Activated CD8-positive, alpha-beta memory T cell treated with anti-CD3 and anti-CD28 coated beads for 4 hours (primary cell): Measurements from ENCODE around the gene GRIK1.

Experiments
- DNase-seq, 2 donors: peaks; one replicate each; pipeline ENCODE4 v3.0.0-alpha.2; 2020; ENCODE audit warnings: low read depth in 2 of 2

GRIK1 gene

DNA sequence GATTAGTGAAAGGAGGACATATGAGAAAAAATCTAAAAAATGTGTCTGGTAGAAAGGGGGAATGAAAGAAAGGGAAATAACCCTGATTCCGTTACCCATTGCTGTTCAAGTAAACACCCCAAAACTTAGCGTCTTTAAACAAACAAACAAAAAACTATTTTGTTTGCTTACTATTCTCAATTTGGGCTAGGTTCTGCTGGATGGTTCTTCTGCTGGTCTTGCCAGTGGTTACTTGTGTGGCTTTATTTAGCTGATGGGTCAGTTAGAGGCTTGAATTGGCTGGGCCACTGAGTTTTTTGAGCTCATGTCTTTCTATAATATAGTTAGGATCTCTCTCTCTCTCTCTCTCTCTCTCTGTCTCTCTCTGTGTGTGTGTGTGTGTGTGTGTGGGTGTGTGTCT is 112.1 kb downstream of the GRIK1 start:
- DNase-seq, result no peak

DNA sequence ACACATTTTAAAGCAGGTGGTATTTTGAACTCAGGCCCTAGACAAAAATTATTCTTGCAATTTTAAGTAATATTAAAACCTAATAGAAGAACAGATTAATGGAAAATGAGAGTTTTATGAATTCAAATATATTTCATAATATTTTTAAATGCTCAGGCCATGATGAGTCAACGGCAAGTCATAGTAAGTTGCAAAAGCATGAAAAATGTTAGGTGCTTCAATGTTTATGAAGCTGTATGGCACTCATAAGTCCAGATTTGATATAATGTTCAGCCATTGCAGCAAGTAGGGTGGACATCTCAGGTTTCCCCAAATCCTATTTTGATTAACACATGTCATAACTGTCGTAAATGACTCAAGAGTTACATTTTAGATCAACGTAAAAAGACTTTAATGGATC is 112.6 kb downstream of the GRIK1 start:
- no peak for DNase-seq

DNA sequence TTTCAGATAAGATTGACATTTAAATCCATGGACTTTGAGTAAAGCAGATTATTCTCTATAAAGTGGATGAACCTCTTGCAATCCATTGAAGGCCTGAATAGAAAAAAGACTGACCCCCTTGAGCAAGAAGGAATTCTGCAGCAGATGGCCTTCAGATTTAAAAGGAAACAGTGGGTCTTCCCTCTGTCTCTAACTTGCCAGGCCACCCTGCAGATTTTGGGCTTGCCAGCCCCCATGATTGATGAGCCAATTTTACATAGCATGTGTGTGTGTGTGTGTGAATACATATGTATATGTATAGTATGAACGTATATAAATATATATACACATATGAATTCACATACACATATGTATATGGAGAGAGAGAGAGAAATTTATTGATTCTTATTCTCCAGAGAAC is 113.4 kb downstream of the GRIK1 start:
- DNase-seq, result no peak

DNA sequence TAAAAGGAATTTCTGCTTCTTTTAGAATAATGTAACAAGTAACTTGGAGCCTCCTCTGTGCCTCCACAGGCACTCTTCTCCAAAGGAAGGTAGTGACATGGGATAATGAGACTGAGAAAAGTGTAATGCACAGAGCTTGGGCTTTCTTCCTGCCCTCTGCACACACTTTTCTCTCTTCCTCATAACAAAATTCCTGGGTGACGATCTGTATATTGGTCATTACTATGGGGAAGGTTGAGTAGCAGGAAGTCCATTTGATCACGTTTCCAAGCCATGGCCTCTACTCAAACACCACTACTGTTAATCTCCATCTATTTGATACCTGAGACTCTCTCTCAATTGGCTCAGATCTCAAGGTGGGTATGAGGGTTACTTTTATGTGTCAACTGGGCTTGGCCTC is 113.9 kb downstream of the GRIK1 start:
- DNase-seq, result no peak

DNA sequence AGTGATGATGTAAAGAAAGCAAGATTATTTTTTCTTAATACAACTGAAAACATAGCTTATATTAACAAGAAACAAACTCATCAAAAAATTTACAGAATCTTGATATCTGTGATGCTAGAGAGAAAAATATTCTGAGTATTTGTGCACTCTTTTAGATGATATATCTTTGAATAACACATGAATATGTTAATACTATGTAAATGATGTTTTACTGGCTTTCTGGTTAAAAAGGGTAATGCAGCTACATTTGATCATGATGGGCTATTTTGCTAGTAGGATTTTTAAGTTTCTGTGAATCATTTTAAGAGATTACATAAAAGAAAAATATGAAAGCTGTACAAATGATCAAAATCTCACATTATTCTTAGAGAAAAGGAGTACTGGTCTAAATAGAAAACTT is 114.5 kb downstream of the GRIK1 start:
- DNase-seq, result no peak

DNA sequence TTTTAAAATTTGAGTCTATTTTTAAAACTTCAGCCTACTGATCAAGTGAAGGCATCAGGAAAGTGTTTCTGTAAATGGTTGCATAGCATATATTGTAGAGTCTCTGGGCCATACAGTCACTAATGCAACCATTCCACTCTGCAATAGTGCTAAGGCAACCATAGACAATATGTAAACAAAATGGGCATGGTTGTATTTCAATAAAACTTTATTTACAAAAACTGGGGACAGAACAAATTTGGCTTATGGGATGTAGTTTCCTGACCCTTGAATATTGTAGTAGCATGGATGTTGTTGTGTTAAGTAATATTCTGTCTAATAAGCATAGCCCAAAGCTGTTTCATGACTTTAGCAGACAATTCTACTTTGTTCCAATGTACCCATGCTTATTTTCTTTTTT is 117.7 kb downstream of the GRIK1 start:
- DNase-seq, result no peak

DNA sequence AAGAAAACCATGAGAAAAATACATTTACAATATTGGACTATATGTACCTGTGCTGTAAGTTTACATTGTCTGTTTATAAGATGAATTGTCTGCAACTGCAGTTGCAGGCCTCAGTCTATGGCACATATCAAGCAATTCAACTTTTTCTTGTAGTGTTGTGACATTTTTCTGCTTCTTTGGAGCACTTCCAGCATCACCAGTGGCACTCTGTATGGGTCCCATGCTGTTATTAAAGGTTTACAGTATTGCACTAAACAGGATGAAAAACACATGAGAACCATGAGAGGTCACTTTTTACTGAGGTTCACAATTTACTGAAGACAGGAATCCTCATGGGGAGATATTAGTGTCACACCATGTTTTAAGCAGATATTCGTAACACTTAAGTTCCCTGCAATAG is 118.6 kb downstream of the GRIK1 start:
- no peak for DNase-seq

DNA sequence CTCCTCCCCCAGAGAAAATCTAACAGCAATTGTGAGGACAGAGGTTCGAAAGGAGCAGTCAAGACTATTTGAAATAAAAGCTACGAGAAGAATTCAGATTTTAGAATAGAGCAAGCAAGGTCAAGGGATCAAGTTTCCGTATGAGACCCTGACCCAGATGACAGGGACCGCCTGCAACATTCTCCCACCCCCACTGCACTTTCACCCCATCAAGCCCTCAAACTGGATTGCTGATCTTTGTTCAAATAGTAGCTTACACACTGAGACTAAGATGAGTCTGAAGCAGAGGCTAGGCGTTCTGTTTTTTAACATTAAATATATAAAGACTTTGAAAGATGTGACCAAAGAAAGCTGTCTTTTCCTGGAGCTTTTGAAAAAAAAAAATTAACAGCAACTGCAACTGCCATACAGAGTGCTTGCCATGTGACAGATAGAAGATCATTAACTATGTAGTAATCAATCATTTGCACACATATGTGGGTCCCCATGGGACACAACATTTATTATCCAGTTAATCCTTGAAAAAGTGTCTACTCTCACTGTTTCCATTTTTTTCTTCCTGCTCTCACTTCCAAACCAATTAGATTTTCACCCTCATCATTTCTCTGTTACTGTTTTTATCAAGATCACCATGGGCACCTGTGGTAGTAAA is 120.0 kb downstream of the GRIK1 start:
- DNase-seq, result no peak

DNA sequence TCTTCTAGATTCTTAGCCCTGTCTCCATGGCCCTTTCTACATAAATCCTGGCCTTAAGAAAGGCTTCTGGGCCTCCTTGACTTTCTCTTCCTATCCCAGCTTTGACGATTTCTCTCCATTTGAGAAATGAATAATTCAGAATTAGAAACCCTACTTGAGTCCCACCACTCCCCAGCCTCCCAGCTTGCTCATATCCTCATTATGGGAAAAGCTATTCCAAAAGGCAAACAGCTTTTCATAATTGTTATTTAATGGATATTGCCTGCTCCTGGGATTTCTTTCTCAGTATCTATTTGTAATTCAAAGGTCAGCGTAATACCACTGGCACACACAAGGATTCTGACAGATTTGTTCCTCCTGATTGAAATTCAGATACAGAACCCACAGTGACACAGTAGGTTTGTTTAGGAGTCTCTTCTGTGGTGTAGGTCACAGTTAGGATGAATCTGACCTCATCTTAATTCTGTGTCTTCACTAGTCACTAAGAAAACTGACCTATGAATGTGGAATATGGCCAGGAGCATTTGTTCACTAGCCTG is 121.3 kb downstream of the GRIK1 start:
- no peak for DNase-seq

DNA sequence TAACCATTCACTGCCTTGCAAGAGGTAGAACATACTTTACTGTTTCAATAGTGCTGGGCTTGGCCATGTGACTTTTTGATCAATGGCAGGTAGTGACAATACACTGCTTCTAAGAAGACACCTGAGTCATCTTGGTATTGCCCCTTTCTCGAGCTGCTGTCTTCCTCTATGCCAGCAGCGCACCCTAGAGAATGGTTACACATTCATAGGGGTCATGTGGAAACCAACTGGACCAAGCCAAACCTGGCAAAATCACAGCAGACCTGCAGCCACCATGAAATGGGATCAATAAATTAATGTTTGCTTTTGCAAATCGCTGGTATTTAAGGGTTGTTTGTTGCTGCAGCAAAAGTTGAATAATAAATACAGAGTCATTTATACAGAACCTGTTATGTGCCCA is 122.3 kb downstream of the GRIK1 start:
- DNase-seq, result no peak

DNA sequence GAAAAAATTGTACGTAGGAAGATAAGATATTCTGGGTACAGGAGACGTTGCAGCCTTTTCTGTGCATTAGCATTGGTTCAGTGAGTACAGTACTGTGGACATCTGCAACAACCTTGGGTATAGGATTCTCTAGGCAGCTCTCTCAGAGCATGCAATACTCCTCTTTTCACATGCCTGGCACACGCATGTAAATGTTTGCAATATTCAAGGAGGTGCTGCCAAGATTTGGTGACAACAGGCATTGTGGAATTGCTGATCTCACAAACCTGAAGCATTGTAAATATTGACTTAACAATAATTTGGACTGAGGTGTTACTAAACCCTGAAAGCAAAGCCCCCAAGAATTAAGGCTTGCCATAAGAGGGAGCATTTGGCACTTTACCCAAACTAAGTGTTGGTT is 126.8 kb downstream of the GRIK1 start:
- no peak for DNase-seq

DNA sequence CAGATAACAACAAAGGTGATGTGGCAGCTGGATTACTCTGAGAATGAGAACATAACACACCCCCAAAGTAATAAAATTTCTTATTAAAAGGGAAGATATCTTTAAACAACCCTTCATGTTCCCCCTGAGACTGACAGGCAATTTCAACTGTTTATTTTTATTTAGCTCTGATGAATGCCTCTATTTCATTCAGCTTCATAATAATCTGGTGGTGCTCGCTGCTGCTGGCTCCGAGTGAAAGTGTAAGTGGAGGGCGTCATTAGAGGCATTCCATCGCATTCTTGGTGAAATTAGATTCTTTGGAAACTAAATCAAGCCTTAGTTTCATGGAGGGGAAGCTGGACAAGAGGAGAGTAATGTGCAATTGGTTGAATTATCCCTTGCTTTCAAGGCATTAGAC is 128.9 kb downstream of the GRIK1 start:
- DNase-seq, result no peak

DNA sequence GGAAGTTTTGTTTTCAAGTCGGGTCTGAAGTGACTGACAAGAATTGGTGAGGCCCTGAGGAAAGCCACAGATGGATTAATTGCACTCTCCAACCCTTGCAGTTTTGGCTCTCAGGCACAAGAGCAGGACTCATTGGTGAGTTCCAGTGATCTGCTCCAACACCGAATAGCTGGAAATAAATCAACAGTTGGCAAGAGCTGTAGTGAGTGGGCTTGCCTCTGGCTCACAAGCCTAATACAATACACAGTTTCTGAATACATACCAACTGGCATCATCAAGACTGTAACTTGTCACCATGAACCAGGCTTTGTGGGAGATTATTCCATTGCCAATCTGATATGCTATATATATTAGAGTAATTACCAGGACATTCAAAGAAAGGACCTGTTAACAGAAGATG is 131.6 kb downstream of the GRIK1 start:
- DNase-seq, result no peak

DNA sequence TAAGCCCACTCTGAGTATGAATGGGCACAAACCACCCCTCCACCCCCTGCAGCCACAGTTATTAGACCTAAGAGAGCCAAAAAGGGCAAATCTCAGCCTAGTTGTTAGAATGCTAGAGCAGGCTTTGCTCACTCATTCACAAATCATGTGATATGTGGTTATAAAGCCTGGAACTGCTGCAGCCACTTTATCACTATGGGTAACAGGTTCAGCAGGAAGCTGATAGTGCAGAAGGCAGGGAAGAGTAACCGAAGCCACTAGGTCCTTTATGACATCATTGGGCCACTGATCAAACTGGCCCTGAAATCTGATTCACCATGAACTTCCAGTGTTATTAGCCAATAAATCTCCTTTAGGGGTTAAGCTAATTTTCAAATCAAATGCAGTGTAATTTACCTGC is 134.7 kb downstream of the GRIK1 start:
- DNase-seq, result no peak

DNA sequence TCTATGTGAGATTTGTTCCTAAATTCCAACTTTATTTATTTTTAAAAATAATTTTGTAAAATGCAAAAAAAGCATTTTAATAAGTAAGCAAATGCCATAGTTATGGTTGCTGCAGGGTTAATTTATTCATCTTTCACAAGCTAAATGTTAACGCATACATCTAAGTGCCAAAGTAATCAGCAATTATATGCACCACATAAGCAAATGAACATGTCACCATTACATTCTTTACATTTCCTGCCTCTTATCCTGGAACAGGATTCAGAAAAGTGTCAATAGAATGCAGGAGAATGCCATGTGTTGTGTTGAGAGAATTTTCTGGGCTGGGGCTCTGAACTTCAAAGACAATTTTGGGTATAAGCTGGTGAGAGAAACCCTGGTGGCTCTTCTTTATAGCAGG is 136.6 kb downstream of the GRIK1 start:
- no peak for DNase-seq

DNA sequence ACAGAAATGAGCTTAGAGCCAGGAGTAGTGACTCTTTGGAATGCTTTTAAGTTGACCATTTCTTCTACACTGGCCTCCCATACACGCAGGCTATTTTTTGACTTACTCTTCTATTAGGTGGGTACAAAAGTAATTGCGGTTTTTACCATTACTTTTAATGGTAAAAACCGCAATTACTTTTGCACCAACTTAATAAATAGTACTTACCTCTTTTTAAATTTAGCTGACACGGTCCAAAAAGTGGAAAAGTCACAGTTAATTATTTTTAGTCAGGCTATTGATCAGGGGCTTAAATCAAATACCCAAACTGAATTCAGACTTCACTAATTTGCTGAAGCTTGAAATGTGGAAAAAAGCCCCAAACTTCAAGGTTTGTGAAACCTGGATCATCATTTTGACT is 138.7 kb downstream of the GRIK1 start:
- DNase-seq, result no peak

DNA sequence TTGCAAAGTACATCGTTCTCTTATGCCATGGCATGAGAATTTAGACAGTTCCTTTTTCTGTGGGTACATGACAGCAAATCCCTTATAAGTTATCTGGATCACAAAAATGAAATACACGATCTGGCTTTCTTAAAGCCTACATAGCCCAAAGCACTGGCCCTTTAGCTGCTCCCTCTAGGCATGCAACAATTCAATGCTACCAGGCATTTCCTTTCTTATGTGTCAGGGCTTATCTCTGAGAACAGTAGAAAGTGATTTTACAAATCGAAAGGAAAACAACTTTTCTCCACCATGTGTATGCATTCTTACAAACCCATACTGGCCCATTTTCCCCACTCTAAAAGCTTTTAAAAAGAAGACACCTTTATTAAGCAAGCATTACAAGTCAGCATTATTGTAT is 139.7 kb downstream of the GRIK1 start:
- DNase-seq, result no peak

DNA sequence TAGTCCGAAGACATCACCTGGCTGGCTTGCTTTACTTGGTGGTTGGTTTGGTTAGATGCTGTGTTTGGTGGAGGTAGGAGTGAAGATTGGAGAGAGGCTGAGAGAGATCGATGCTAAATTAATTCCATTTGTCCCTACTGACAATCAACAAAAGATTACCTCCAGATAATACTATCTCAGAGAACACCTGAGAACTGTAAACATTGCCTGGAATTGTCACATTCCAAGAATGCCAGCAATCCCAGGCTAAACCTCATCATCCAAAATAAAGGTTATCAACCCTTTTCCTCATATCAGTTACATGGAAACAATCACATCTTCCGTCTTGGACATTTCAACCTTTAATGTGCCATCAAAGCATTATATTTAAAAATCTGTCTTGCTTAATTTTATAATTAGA is 141.0 kb downstream of the GRIK1 start:
- DNase-seq, result no peak

DNA sequence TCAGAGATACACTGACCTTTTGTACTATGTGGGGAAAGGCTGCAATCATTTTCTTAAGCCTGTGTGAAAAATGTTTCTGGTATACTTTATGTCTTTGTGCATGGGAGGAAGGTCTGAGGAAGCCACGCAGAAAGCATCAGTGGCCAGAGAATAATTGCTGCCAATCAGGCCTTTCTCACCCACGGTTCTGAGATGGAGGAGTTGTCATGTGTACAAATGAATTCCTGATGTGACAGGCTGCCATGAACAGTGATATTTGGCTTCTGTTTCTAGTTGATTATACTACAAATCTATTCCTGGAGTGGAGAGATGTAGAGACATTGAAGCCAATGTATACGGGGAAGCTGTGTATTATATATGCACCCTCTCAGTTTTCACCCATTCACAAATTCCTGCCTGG is 142.6 kb downstream of the GRIK1 start:
- no peak for DNase-seq

DNA sequence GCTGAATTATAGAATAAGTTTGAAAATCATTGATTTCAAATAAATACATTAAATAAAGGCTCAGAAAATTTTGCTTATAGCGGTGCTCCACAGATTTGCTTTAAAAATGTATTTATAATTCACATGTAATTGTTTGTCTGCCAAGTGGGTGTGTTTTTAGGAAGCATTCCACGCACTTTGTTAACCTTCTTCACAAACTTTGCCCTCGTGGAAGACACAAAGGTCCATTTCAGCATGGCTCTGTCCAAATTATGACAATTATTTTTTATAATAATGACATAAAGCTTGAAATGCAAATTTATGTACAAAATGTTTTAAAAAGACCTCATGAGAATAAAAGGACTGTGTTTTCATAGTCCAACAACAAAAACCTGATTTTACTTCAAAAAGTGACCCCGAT is 146.1 kb downstream of the GRIK1 start:
- no peak for DNase-seq

DNA sequence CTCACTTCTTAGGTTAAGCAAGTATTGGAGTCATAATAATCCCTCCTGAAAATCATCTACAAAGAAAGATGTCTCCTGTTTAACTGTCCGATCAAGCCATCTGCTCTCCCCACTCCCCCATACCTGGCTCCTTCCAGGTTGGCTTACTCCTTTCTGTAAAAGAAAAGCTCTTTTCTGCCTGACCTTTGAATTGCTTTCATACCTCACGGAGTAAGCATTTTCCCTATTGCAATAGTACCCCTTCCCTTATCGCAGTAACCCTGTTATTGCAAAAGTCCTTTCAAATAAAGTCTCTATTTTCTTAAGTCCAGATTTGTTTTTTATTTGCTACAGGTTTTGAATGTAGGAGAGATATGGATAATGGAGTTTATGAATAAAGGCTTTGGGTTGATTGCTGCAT is 150.4 kb downstream of the GRIK1 start:
- no peak for DNase-seq

DNA sequence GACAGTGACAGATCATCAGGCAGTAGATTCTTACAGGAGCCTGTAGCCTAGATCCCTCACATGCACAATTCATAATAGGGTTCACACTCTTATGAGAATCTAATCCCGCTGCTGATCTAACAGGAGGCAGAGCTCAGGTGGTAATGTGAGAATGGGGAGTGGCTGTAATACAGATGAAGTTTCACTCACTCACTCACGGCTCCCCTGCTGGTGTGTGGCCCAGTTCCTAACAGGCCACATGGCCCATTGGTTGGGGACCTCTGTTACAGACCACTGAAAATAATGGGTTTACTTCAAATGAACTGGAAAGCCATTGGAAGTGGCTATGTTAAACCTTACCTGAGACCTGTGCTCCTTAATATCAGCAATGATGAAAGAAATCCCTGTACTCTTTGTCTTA is 151.0 kb downstream of the GRIK1 start:
- no peak for DNase-seq

DNA sequence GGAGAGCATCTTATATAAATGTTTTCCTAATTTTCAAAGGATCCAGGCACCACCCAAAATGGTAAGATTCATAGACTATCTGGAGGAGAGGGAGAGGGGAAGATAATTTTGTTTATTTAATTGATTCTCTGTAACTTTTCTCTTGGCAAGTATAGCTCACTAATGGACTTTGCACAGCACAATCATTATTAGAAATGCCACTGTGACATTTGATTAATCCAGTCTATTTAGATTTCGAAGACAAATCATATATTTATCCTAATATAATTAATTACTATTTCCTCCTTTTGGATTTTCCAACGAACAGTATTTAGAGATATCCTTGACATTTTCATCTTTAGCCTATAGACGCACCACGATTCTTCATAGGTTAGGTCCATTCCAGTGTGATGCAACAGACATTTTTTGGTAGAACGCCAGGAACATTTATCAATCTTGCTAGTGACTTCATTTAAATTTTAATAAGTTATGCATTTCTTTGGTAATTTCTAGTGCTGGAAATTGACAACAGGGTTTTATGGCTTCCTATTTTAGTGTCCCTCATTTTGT is 152.4 kb downstream of the GRIK1 start:
- DNase-seq, result no peak
